OCI-LY1 (cell line): ENCODE results near the gene LLGL2.

Source experiments
- H2AFZ ChIP-seq: fragments of 200-600 bp; sonication (generic), shearing (Covaris generic); 2 replicates; pipeline ENCODE4 v1.6.0; 2014; ENCODE audit warnings: antibody characterized with exemption, mild to moderate bottlenecking, low read length
- H3F3A ChIP-seq: fragments of 200-600 bp; sonication (generic), shearing (Covaris generic); 2 replicates; pipeline ENCODE4 v1.6.0; 2014; ENCODE audit warnings: mild to moderate bottlenecking, antibody characterized with exemption, low read length, moderate library complexity; ENCODE audit not compliant: insufficient read depth
- H3K27ac ChIP-seq: fragments of 200-600 bp; sonication (generic); 2 replicates; pipeline ENCODE4 v1.5.1; 2014; ENCODE audit warnings: low read length, mixed run types, mild to moderate bottlenecking, low read depth; ENCODE audit not compliant: poor library complexity, severe bottlenecking
- H3K27me3 ChIP-seq: fragments of 200-600 bp; sonication (generic); 2 replicates; pipeline ENCODE4 v1.6.0; 2014; ENCODE audit warnings: antibody characterized with exemption, mild to moderate bottlenecking, low read length, moderate library complexity; ENCODE audit not compliant: insufficient read depth
- H3K36me3 ChIP-seq: fragments of 200-600 bp; sonication (generic); 2 replicates; pipeline ENCODE4 v1.6.1; 2014; ENCODE audit warnings: mild to moderate bottlenecking, antibody characterized with exemption, low read length, moderate library complexity, mixed read lengths; ENCODE audit not compliant: insufficient read depth
- H3K4me1 ChIP-seq: fragments of 200-600 bp; sonication (generic); 2 replicates; pipeline ENCODE4 v1.5.1; 2014; ENCODE audit warnings: mild to moderate bottlenecking, low read length, moderate library complexity; ENCODE audit not compliant: insufficient read depth, severe bottlenecking
- H3K4me2 ChIP-seq: fragments of 200-600 bp; sonication (generic), shearing (Covaris generic); 2 replicates; pipeline ENCODE4 v1.6.1; 2014; ENCODE audit warnings: low read length
- H3K4me3 ChIP-seq: fragments of 200-600 bp; sonication (generic); 2 replicates; pipeline ENCODE4 v1.5.1; 2014; ENCODE audit warnings: low read length, low read depth, mild to moderate bottlenecking, mixed read lengths; ENCODE audit not compliant: poor library complexity, severe bottlenecking
- H3K79me2 ChIP-seq: fragments of 200-600 bp; shearing (Covaris generic); 2 replicates; pipeline ENCODE4 v1.6.1; 2016; ENCODE audit warnings: mixed run types, low read length, mixed read lengths; ENCODE audit not compliant: insufficient read depth
- H3K9ac ChIP-seq: fragments of 200-600 bp; sonication (generic), shearing (Covaris generic); 2 replicates; pipeline ENCODE4 v1.6.1; 2014; ENCODE audit warnings: mild to moderate bottlenecking, low read length, mixed read lengths
- H3K9me2 ChIP-seq: fragments of 200-600 bp; sonication (generic), shearing (Covaris generic); 2 replicates; pipeline ENCODE4 v1.6.1; 2014; ENCODE audit warnings: low read depth, mild to moderate bottlenecking, low read length, mixed read lengths
- H3K9me3 ChIP-seq: fragments of 200-600 bp; shearing (Covaris generic); 2 replicates; pipeline ENCODE4 v1.6.1; 2014; ENCODE audit warnings: low read length, mixed read lengths
- H4K20me1 ChIP-seq: fragments of 200-600 bp; sonication (generic), shearing (Covaris generic); 2 replicates; pipeline ENCODE4 v1.6.0; 2016; ENCODE audit warnings: mild to moderate bottlenecking, low read length; ENCODE audit not compliant: insufficient read depth
- EZH2 ChIP-seq: fragments of 200-600 bp; sonication (generic), shearing (Covaris generic); IDR thresholded peaks from 2 replicates; pipeline ENCODE4 v1.8.0; 2017; ENCODE audit warnings: borderline replicate concordance, mixed run types, mild to moderate bottlenecking, antibody characterized with exemption, low read length, moderate library complexity, mixed read lengths
- TF ChIP-seq, protein P1 (sequence below): fragments of 200-600 bp; sonication (generic), shearing (Covaris generic); IDR thresholded peaks from 2 replicates; pipeline ENCODE4 v1.5.1; 2017; ENCODE audit warnings: mild to moderate bottlenecking, antibody characterized with exemption, low read length, moderate library complexity, mixed read lengths

Gene LLGL2

DNA sequence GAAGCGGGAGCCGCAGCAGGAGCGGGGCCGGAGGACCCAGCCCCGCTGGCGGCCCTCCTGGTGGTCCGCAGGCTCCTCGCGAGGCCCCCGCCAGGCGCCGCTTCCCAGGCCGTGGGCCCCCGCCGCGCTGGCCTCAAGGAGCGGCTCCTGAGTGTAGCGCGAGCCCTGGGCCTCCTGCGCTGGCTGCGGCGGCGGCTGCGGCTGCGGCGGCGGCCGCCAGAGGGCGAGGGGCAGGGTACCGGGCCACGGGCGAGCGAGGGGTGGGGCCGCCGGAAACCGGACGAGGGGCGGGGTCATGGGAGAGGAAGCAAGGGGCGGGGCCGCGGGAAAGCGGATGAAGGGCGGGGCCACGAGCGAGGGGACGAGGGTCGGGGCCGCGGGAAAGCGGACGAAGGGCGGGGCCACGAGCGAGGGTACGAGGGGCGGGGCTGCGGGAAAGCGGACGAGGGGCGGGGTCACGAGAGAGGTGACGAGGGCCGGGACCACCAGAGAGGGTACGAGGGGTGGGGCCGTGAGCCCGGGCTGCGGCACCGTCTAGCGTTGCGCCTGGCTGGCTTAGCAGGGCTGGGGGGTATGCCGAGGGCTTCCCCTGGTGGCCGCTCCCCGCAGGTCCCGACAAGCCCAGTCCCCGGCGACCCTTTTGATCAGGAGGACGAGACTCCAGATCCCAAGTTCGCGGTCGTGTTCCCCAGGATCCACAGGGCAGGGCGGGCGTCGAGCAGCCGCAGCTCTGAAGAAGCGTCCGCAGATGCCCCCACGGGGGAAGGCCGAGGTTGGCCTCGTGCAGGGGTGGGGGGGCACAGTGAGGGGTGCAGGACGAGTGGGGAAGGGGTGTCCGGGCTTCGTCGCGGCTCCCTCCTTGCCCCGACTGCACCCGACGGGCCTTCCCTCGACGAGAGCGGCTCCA, 63.8 kb downstream of the LLGL2 start:
- Histone ChIP-seq H3K4me2 (peak overlapping the region; percentile 59), H2AFZ (no peak overlapping the region), H3K27ac (no peak overlapping the region), H3K9ac (peak overlapping the region; percentile 43; the same call in 1 of the 2 replicates), H3K4me1 (peaks cover 11% of the 10 kb centered on the region), H3K4me3 (peak overlapping the region; percentile 54), H3K36me3 (no peaks in the 10 kb centered on the region), H4K20me1 (no peaks in the 10 kb centered on the region), H3K9me3 (no peaks in the 10 kb centered on the region), H3K79me2 (no peaks in the 10 kb centered on the region), H3K9me2 (no peaks in the 10 kb centered on the region), H3K27me3 (peaks cover 15% of the 10 kb centered on the region; the same call in 1 of the 2 replicates), H3F3A (no peaks in the 10 kb centered on the region)
- TF ChIP-seq, protein P1, sequence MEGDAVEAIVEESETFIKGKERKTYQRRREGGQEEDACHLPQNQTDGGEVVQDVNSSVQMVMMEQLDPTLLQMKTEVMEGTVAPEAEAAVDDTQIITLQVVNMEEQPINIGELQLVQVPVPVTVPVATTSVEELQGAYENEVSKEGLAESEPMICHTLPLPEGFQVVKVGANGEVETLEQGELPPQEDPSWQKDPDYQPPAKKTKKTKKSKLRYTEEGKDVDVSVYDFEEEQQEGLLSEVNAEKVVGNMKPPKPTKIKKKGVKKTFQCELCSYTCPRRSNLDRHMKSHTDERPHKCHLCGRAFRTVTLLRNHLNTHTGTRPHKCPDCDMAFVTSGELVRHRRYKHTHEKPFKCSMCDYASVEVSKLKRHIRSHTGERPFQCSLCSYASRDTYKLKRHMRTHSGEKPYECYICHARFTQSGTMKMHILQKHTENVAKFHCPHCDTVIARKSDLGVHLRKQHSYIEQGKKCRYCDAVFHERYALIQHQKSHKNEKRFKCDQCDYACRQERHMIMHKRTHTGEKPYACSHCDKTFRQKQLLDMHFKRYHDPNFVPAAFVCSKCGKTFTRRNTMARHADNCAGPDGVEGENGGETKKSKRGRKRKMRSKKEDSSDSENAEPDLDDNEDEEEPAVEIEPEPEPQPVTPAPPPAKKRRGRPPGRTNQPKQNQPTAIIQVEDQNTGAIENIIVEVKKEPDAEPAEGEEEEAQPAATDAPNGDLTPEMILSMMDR = peak; percentile 52
- TF ChIP-seq EZH2 = no peak

DNA sequence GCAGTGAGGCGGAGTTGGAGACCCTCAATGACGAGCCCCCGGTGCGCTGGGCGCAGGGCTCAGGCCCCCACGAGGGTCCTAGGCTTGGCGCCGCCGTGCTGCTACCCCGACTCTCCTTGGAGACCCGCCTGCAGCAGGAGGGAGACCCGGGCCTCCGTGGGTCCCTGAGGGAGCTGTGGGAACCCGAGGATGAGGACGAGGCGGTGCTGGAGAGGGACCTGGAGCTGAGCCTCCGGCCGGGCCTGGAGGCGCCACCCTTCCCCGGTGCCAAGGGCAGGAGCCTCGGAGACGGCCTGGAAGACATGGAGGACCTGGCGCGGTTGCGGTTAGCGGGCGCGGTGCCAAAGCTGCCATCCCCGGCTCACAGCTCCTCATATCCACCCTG, 64.4 kb downstream of the LLGL2 start:
- H3K27ac ChIP-seq = no peak overlapping the region
- H2AFZ ChIP-seq = no peak overlapping the region
- H3K9me3 ChIP-seq = no peaks in the 10 kb centered on the region
- H3K9me2 ChIP-seq = no peaks in the 10 kb centered on the region
- H4K20me1 ChIP-seq = no peaks in the 10 kb centered on the region
- no peaks in the 10 kb centered on the region for H3K79me2 ChIP-seq
- peaks cover 11% of the 10 kb centered on the region for H3K4me1 ChIP-seq
- H3K36me3 ChIP-seq = no peaks in the 10 kb centered on the region
- H3K4me2 ChIP-seq = peak overlapping the region; percentile 56; the same call in 1 of the 2 replicates
- H3F3A ChIP-seq = no peaks in the 10 kb centered on the region
- H3K9ac ChIP-seq = no peak overlapping the region
- H3K27me3 ChIP-seq = peaks cover 17% of the 10 kb centered on the region
- no peak overlapping the region for H3K4me3 ChIP-seq
- no peak for TF ChIP-seq EZH2

DNA sequence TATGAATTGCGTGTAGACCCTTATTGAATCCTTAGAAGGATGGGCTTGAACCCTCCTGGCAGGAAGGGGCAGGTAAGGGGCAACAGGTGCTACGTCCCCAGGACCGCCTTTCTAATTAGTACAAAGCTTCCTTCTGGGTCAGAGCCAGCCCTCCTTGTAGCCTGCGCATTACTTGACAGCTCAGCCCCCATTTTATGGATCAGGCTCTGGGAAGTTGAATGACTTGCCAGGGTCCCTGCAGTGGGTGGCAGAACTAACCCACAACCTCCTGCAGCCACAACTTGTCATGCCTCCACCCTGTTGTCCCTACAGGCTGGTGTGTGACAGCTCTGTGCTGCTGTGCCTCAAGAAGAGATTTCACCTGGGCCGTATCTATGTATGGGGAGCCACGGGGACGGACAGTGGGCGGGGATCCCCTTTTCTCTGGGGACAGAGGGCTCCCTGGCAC, 64.8 kb downstream of the LLGL2 start:
- H3K79me2 ChIP-seq = no peaks in the 10 kb centered on the region
- H3K27ac ChIP-seq = no peak overlapping the region
- H4K20me1 ChIP-seq = no peaks in the 10 kb centered on the region
- no peaks in the 10 kb centered on the region for H3K9me3 ChIP-seq
- no peak overlapping the region for H3K9ac ChIP-seq
- TF ChIP-seq, protein P1 = no peak
- no peak for TF ChIP-seq EZH2
- H3K4me3 ChIP-seq = no peak overlapping the region
- H2AFZ ChIP-seq = no peak overlapping the region
- H3K36me3 ChIP-seq = no peaks in the 10 kb centered on the region
- H3F3A ChIP-seq = no peaks in the 10 kb centered on the region
- H3K9me2 ChIP-seq = no peaks in the 10 kb centered on the region
- H3K27me3 ChIP-seq = peaks cover 21% of the 10 kb centered on the region
- peaks cover 11% of the 10 kb centered on the region for H3K4me1 ChIP-seq
- no peak overlapping the region for H3K4me2 ChIP-seq
